ENCODE data around the gene SEC31B. TPM values are rescaled to one million over a fixed set of nuclear protein-coding genes. Genes with fewer than 3 reads are reported as not detected.

Gene SEC31B
- total and polyA plus RNA-seq, 9 of the 15 experiments (the other 6 are each of a cell fraction or from before 2014, with no cell fraction given): 0.91 to 7.0 (median 2.4) TPM

DNA sequence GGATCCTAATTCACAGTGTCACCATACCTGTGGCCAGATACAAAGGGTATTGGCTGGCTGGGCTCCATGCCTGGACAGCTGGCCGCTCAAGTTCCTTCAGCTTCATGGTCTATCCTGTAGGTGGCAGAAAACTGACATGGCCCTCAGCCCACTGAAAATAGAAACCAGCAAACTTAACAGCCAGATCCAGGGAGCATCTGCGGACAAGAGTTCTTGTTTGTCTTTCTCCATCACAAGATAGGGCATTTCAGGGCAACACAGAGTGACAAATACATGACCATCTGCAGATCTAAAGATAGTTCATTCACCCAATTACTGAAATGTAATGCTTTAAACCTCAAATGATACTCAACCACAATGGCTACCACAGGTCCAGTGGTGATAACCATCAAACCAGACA, 2.8 kb downstream of the SEC31B start:
- Histone ChIP-seq H3K79me2 (ENCODE audit: control insufficient read depth, insufficient read depth, low read length) (no peaks in the 10 kb centered on the region), H3K9me1 (ENCODE audit: control insufficient read depth, insufficient read depth, low read length) (no peaks in the 10 kb centered on the region), H3K9me3 (replicated peaks; ENCODE audit: control insufficient read depth, insufficient read depth, low read depth, low read length) (no peaks in the 10 kb centered on the region), H2AFZ (ENCODE audit: low read depth, low read length) (no peak overlapping the region), H3K36me3 (ENCODE audit: control insufficient read depth, insufficient read depth, low read length) (no peaks in the 10 kb centered on the region), H3K4me2 (ENCODE audit: insufficient read depth, low read length) (no peak overlapping the region), H3K4me3 (no peak overlapping the region), H3K27me3 (ENCODE audit: control insufficient read depth in 2 of 2, insufficient read depth in 2 of 2, low read length in 2 of 2) (no peaks in the 10 kb centered on the region), H3K9ac (ENCODE audit: insufficient read depth in 1 of 2, low read depth in 2 of 2, low read length in 2 of 2) (no peak overlapping the region), H3K27ac (ENCODE audit: extremely low read depth, low read depth, low read length) (no peak overlapping the region), H3K4me1 (replicated peaks in 1 of 2; ENCODE audit: control insufficient read depth in 2 of 2, insufficient read depth in 2 of 2, low read length in 2 of 2) (peaks cover 3 to 5% of the 10 kb centered on the region in 2 experiments; a peak in 2 of 5 replicates), H4K20me1 (replicated peaks; ENCODE audit: control insufficient read depth, insufficient read depth, low read length) (no peaks in the 10 kb centered on the region; the same call in 1 of the 2 replicates)
- intact Hi-C loops (cut with micrococcal nuclease) (loop anchor here (5.0 kb wide), 1 partner anchor 360 kb away; no protein-coding TSS in a partner anchor), in situ Hi-C loops (cut with MboI) (no loop called here)
- 23% methylated on average over 2 of the region's 2 CpGs for WGBS (ENCODE audit: insufficient coverage, low coverage, missing lambda C conversion rate)
- BruUV-seq (replicated peaks): no TSS peak
- FAIRE-seq (peak; percentile 79), ATAC-seq (peak; percentile 86), DNase-seq (ENCODE audit: extremely low read depth in 1 of 4, low spot score in 3 of 4) (peak; percentile 28 to 38 (median 32))
- POLR2A ChIA-PET: interaction anchor here (0.6 kb wide), 1 partner anchor 97 kb away, joined by 3 read pairs; no protein-coding TSS in a partner anchor
- CTCF ChIA-PET (ENCODE audit: low intra/inter-chr PET ratio): interaction anchor here (1.0 kb wide), 1 partner anchor 83 kb away, joined by 6 read pairs; no protein-coding TSS in a partner anchor
- TF ChIP-seq, protein P1, sequence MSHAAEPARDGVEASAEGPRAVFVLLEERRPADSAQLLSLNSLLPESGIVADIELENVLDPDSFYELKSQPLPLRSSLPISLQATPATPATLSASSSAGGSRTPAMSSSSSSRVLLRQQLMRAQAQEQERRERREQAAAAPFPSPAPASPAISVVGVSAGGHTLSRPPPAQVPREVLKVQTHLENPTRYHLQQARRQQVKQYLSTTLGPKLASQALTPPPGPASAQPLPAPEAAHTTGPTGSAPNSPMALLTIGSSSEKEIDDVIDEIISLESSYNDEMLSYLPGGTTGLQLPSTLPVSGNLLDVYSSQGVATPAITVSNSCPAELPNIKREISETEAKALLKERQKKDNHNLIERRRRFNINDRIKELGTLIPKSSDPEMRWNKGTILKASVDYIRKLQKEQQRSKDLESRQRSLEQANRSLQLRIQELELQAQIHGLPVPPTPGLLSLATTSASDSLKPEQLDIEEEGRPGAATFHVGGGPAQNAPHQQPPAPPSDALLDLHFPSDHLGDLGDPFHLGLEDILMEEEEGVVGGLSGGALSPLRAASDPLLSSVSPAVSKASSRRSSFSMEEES (CRISPR knock-in tag; IDR thresholded peaks at IDR 0.05): no peak
- TF ChIP-seq, protein P2, sequence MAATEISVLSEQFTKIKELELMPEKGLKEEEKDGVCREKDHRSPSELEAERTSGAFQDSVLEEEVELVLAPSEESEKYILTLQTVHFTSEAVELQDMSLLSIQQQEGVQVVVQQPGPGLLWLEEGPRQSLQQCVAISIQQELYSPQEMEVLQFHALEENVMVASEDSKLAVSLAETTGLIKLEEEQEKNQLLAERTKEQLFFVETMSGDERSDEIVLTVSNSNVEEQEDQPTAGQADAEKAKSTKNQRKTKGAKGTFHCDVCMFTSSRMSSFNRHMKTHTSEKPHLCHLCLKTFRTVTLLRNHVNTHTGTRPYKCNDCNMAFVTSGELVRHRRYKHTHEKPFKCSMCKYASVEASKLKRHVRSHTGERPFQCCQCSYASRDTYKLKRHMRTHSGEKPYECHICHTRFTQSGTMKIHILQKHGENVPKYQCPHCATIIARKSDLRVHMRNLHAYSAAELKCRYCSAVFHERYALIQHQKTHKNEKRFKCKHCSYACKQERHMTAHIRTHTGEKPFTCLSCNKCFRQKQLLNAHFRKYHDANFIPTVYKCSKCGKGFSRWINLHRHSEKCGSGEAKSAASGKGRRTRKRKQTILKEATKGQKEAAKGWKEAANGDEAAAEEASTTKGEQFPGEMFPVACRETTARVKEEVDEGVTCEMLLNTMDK (IDR thresholded peaks at IDR 0.05; ENCODE audit: borderline replicate concordance, insufficient read depth, low read depth, low read length, poor library complexity, severe bottlenecking): peak; percentile 71
- TF ChIP-seq, protein P3, sequence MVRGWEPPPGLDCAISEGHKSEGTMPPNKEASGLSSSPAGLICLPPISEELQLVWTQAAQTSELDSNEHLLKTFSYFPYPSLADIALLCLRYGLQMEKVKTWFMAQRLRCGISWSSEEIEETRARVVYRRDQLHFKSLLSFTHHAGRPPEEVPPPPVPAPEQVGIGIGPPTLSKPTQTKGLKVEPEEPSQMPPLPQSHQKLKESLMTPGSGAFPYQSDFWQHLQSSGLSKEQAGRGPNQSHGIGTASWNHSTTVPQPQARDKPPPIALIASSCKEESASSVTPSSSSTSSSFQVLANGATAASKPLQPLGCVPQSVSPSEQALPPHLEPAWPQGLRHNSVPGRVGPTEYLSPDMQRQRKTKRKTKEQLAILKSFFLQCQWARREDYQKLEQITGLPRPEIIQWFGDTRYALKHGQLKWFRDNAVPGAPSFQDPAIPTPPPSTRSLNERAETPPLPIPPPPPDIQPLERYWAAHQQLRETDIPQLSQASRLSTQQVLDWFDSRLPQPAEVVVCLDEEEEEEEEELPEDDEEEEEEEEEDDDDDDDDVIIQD (CRISPR knock-in tag; IDR thresholded peaks at IDR 0.05): no peak
- TF ChIP-seq, protein P4, sequence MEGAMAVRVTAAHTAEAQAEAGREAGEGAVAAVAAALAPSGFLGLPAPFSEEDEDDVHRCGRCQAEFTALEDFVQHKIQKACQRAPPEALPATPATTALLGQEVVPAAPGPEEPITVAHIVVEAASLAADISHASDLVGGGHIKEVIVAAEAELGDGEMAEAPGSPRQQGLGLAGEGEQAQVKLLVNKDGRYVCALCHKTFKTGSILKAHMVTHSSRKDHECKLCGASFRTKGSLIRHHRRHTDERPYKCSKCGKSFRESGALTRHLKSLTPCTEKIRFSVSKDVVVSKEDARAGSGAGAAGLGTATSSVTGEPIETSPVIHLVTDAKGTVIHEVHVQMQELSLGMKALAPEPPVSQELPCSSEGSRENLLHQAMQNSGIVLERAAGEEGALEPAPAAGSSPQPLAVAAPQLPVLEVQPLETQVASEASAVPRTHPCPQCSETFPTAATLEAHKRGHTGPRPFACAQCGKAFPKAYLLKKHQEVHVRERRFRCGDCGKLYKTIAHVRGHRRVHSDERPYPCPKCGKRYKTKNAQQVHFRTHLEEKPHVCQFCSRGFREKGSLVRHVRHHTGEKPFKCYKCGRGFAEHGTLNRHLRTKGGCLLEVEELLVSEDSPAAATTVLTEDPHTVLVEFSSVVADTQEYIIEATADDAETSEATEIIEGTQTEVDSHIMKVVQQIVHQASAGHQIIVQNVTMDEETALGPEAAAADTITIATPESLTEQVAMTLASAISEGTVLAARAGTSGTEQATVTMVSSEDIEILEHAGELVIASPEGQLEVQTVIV (CRISPR knock-in tag; IDR thresholded peaks at IDR 0.05; ENCODE audit: borderline replicate concordance): no peak
- TF ChIP-seq GABPA (tag; conservative IDR thresholded peaks at IDR 0.05; ENCODE audit: low read depth) (no peak), E2F3 (CRISPR knock-in tag; IDR thresholded peaks at IDR 0.05) (no peak), RBM14 (IDR thresholded peaks at IDR 0.05; ENCODE audit: borderline replicate concordance, insufficient read depth, low read depth, low read length) (no peak), MAFK (IDR thresholded peaks at IDR 0.05; ENCODE audit: low read length) (no peak), SIN3A (IDR thresholded peaks at IDR 0.05; ENCODE audit: borderline replicate concordance in 2 of 2, control insufficient read depth in 1 of 2, low read depth in 2 of 2, low read length in 2 of 2) (no peak)
- TF ChIP-seq, protein P5, sequence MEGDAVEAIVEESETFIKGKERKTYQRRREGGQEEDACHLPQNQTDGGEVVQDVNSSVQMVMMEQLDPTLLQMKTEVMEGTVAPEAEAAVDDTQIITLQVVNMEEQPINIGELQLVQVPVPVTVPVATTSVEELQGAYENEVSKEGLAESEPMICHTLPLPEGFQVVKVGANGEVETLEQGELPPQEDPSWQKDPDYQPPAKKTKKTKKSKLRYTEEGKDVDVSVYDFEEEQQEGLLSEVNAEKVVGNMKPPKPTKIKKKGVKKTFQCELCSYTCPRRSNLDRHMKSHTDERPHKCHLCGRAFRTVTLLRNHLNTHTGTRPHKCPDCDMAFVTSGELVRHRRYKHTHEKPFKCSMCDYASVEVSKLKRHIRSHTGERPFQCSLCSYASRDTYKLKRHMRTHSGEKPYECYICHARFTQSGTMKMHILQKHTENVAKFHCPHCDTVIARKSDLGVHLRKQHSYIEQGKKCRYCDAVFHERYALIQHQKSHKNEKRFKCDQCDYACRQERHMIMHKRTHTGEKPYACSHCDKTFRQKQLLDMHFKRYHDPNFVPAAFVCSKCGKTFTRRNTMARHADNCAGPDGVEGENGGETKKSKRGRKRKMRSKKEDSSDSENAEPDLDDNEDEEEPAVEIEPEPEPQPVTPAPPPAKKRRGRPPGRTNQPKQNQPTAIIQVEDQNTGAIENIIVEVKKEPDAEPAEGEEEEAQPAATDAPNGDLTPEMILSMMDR (IDR thresholded peaks at IDR 0.05 in 2 of 3, conservative IDR thresholded peaks at IDR 0.05 in 1 of 3; ENCODE audit: insufficient read depth in 2 of 3, low read depth in 1 of 3, low read length in 3 of 3): peak; percentile 33 to 42 (median 41); a peak in 3 of 6 replicates
